NK-92 (cell line): ENCODE data around the gene EIF4A2.
"Not testable (repeated sequence)": the region's sequence is repeated elsewhere in the genome, so short reads cannot be mapped to it uniquely, and the experiment has no call there.

Source experiments
- DNase-seq: peaks from one replicate; lab custom pipeline; 2025; ENCODE audit not compliant: unreplicated experiment; lab: John Stamatoyannopoulos, UW

Gene EIF4A2

GRCh38 chr3:186818956-186819355 lies 35.6 kb downstream of the EIF4A2 start:
- no peak for DNase-seq

GRCh38 chr3:186821429-186822387 lies 38.3 kb downstream of the EIF4A2 start:
- no peak for DNase-seq

- DNase-seq, result not testable (repeated sequence)
Observed at GRCh38 chr3:186822388-186822759, 39.0 kb downstream of the EIF4A2 start.

GRCh38 chr3:186823386-186823785 lies 40.0 kb downstream of the EIF4A2 start:
- no peak for DNase-seq

- DNase-seq, result no peak
Observed at GRCh38 chr3:186824430-186825139, 41.2 kb downstream of the EIF4A2 start.

GRCh38 chr3:186825294-186825821 lies 42.0 kb downstream of the EIF4A2 start:
- DNase-seq, result no peak

- no peak for DNase-seq
Observed at GRCh38 chr3:186825872-186826409, 42.6 kb downstream of the EIF4A2 start.

- DNase-seq, result no peak
Observed at GRCh38 chr3:186826410-186826975, 43.1 kb downstream of the EIF4A2 start.

GRCh38 chr3:186826976-186827857 lies 43.8 kb downstream of the EIF4A2 start:
- peak; percentile 27 for DNase-seq

- no peak for DNase-seq
Observed at GRCh38 chr3:186828340-186828739, 45.0 kb downstream of the EIF4A2 start.

- DNase-seq, result no peak
Observed at GRCh38 chr3:186831798-186832197, 48.4 kb downstream of the EIF4A2 start.

- DNase-seq, result no peak
Observed at GRCh38 chr3:186832276-186832675, 48.9 kb downstream of the EIF4A2 start.
